Heart right ventricle (tissue), 16 donors: ENCODE data around the gene PRKN. TPM values are rescaled to one million over a fixed set of nuclear protein-coding genes. Genes with fewer than 3 reads are reported as not detected.

ENCODE experiments used
- ATAC-seq, 8 donors: fragments of 200-7000 bp; cut with Tn5 transposase; one replicate each; pipeline ENCODE4 v1.9.1; 2020; ENCODE audit warnings: mild to moderate bottlenecking in 8 of 8, moderate library complexity in 8 of 8, moderate number of reproducible peaks in 1 of 8
- DNase-seq, 2 donors: peaks; one replicate each; pipeline ENCODE4 v3.0.0-alpha.2; 2020
- H3K27ac ChIP-seq, 10 donors: fragments of 200-600 bp; sonication (generic) in 2 of 10; one replicate each; pipeline versions ENCODE4 v1.5.0 to v1.8.0; 2020 to 2022; ENCODE audit warnings: mild to moderate bottlenecking in 3 of 10
- H3K27me3 ChIP-seq, 7 donors: fragments of 200-600 bp; one replicate each; pipeline ENCODE4 v1.8.0; 2021 to 2022; ENCODE audit warnings: mild to moderate bottlenecking in 2 of 7
- H3K36me3 ChIP-seq, 9 donors: fragments of 200-600 bp; sonication (generic) in 1 of 9; one replicate each; pipeline versions ENCODE4 v1.5.0 to v1.8.0; 2020 to 2022; ENCODE audit warnings: mild to moderate bottlenecking in 2 of 9
- H3K4me1 ChIP-seq, 9 donors: fragments of 200-600 bp; sonication (generic) in 1 of 9; one replicate each; pipeline versions ENCODE4 v1.5.0 to v1.8.0; 2020 to 2022; ENCODE audit warnings: mild to moderate bottlenecking in 4 of 9
- H3K4me3 ChIP-seq, 10 donors: fragments of 200-600 bp; sonication (generic) in 2 of 10; one replicate each; pipeline versions ENCODE4 v1.5.0 to v1.8.0; 2020 to 2022; ENCODE audit warnings: mild to moderate bottlenecking in 7 of 10, moderate library complexity in 2 of 10
- H3K9me3 ChIP-seq, 11 donors: fragments of 200-600 bp in 10 of 11; sonication (generic) in 2 of 11; one replicate each; pipeline versions ENCODE4 v1.5.0 to v1.8.0; 2013 to 2022; ENCODE audit warnings: mild to moderate bottlenecking in 2 of 11, control low read depth in 1 of 11, moderate library complexity in 1 of 11
- CTCF ChIP-seq, 9 donors: fragments of 200-600 bp; sonication (generic) in 2 of 9; IDR thresholded peaks; one replicate each; pipeline versions ENCODE4 v1.5.0 to v1.8.0; 2021 to 2022; ENCODE audit warnings: antibody characterized with exemption in 9 of 9, mild to moderate bottlenecking in 5 of 9, moderate library complexity in 1 of 9
- WGBS, 2 donors: extraction: QIAGEN DNeasy Blood & Tissue Kit; methylation state at CpG; one replicate each; pipeline ENCODE4 v1.1.7; 2013; ENCODE audit warnings: inconsistent platforms in 1 of 2; 5-methylcytosine and 5-hydroxymethylcytosine counted together
- intact Hi-C, 10 donors: fragments of 100-400 bp; cut with DNase I; formaldehyde crosslinking; loops; one replicate each; pipeline versions ENCODE4 v1.11.1 to v1.14.2; 2022
- polyA plus RNA-seq, 2 donors: library from polyadenylated mRNA; stranded (reverse); fragments of 200-250 nt; gene quantifications; one replicate each; pipeline ENCODE4 v1.2.3, GENCODE V29; 2013
- total RNA-seq, 10 donors: library from RNA; stranded (reverse); fragmentation: NEBNext Ultra II Directional in 3 of 10; extraction: Animal tissue kit (Norgen Biotek cat#: 25700) in 3 of 10; gene quantifications; one replicate each; pipeline versions ENCODE4 v1.2.1 to v1.2.4, GENCODE V29; 2021 to 2023
- donor health status: Arrhythmogenic right ventricular cardiomyopathy.
- donor health status: ischemic (EF 13 %, LVEDD 7.1; RV severe dilation, severe dysfunction).
- donor health status: healthy with polysubstance abuse.
- donor health status: DM: no; HTN: yes; CAD: no.
- donor health status: DM: no; HTN: no; CAD: no.
- donor health status: ischemic (EF 25% LVEDD 6.9; RV normal size, moderate dysfunction).
- donor health status: ischemic (EF 25% LVEDD 5.7; RV mildly dilated, moderate dysfunction).
- donor health status: healthy.
- donor health status: DM: yes; HTN: yes; CAD: no.
- donor health status: Ischemic cardiomyopathy.
- donor health status: ischemic (EF 35%, LVEDD 5.7; RV mildly dilated, moderate dysfunction).
- donor health status: nonischemic (EF 11% LVEDD 7.7; RV severe dilation, severe dysfunction).
- donor health status: DM: yes; HTN: yes; CAD: no.
- donor health status: PGD.
- donor health status: ischemic (EF 29% LVEDD 5.4; RV normal size, mild dysfunction).
- donor health status: nonischemic (EF 23%, LVEDD 6.1; RV moderate dilation, normal function).

Gene PRKN
- total and polyA plus RNA-seq, 12 donors: 2.3 to 27.7 (median 26.3) TPM

- no peaks in the 10 kb centered on the region for H3K27me3 ChIP-seq
- DNase-seq (peak in 1 of 2 donors; percentile 34), ATAC-seq (peak in 3 of 8 donors; percentile 55 to 75 (median 56))
- H3K4me3 ChIP-seq: no peak overlapping the region
- 78% methylated on average over 13 of the region's 13 CpGs for WGBS, 2 donors
- intact Hi-C loops: no loop called here
- peaks cover 0 to 7% (median 0%) of the 10 kb centered on the region in 9 donors for H3K4me1 ChIP-seq
- no peak for TF ChIP-seq CTCF (IDR thresholded peaks at IDR 0.05)
- H3K36me3 ChIP-seq: no peaks in the 10 kb centered on the region
- no peak overlapping the region for H3K27ac ChIP-seq
- H3K9me3 ChIP-seq: peaks cover 0 to 6% (median 0%) of the 10 kb centered on the region in 11 donors
These were observed 13.4 kb downstream of the PRKN start for GRCh38 chr6:162713974-162714780.

GRCh38 chr6:162712694-162713093 is 14.9 kb downstream of the PRKN start:
- intact Hi-C loops: no loop called here
- Histone ChIP-seq H3K27me3 (no peaks in the 10 kb centered on the region), H3K4me3 (no peak overlapping the region), H3K9me3 (peaks cover 0 to 6% (median 0%) of the 10 kb centered on the region in 11 donors), H3K36me3 (no peaks in the 10 kb centered on the region), H3K27ac (no peak overlapping the region), H3K4me1 (peaks cover 0 to 7% (median 0%) of the 10 kb centered on the region in 9 donors)
- DNase-seq (no peak), ATAC-seq (no peak)
- WGBS, 2 donors: 94 to 97% methylated on average over 2 of the region's 2 CpGs
- TF ChIP-seq CTCF (IDR thresholded peaks at IDR 0.05): no peak

- 91 to 96% methylated on average over 4 of the region's 4 CpGs for WGBS, 2 donors
- H3K9me3 ChIP-seq: no peaks in the 10 kb centered on the region
- peak in 1 of 8 donors; percentile 13 for ATAC-seq
- no peaks in the 10 kb centered on the region for H3K27me3 ChIP-seq
- H3K4me1 ChIP-seq: peaks cover 0 to 17% (median 7%) of the 10 kb centered on the region in 9 donors
- no peak for DNase-seq
- TF ChIP-seq CTCF (IDR thresholded peaks at IDR 0.05): no peak
- H3K36me3 ChIP-seq: no peaks in the 10 kb centered on the region
- intact Hi-C loops: no loop called here
- no peak overlapping the region for H3K27ac ChIP-seq
- no peak overlapping the region for H3K4me3 ChIP-seq
These were observed 16.2 kb downstream of the PRKN start for GRCh38 chr6:162711376-162711775.

- Histone ChIP-seq H3K36me3 (no peaks in the 10 kb centered on the region), H3K9me3 (no peaks in the 10 kb centered on the region), H3K4me3 (no peak overlapping the region), H3K27ac (no peak overlapping the region), H3K4me1 (peaks cover 0 to 21% (median 11%) of the 10 kb centered on the region in 9 donors), H3K27me3 (no peaks in the 10 kb centered on the region)
- 97 to 98% methylated on average over 2 of the region's 2 CpGs for WGBS, 2 donors
- ATAC-seq (no peak), DNase-seq (no peak)
- TF ChIP-seq CTCF (IDR thresholded peaks at IDR 0.05): no peak
- intact Hi-C loops: no loop called here
These were observed 16.6 kb downstream of the PRKN start for GRCh38 chr6:162710936-162711335.
